Measurements from ENCODE around the gene KAZALD1.
"Not testable (repeated sequence)": the region's sequence is repeated elsewhere in the genome, so short reads cannot be mapped to it uniquely, and the experiment has no call there.

The KAZALD1 gene

GRCh38 chr10:101031128-101031795, 30.5 kb upstream of the KAZALD1 start, which contains the start of the genes PDZD7 and SFXN3:
TSS of gene PDZD7 (minus strand) at chr10:101031129. CDS start at chr10:101030219, 910 bp downstream.
TSS of gene SFXN3 (plus strand) at chr10:101031234. CDS start at chr10:101034695, 3,461 bp downstream.
- no peak for FAIRE-seq

GRCh38 chr10:101031796-101032636, 29.8 kb upstream of the KAZALD1 start:
- FAIRE-seq: no peak

GRCh38 chr10:101032637-101033224, 29.1 kb upstream of the KAZALD1 start:
- FAIRE-seq: no peak

- no peak for FAIRE-seq
These were observed 28.5 kb upstream of the KAZALD1 start for GRCh38 chr10:101033276-101033675.

- not testable (repeated sequence) for FAIRE-seq
These were observed 27.4 kb upstream of the KAZALD1 start for GRCh38 chr10:101034404-101034803.

GRCh38 chr10:101035314-101035713, 26.5 kb upstream of the KAZALD1 start:
- FAIRE-seq: no peak

- no peak for FAIRE-seq
These were observed 25.7 kb upstream of the KAZALD1 start for GRCh38 chr10:101035916-101036702.

- no peak for FAIRE-seq
These were observed 25.1 kb upstream of the KAZALD1 start for GRCh38 chr10:101036726-101037125.

- no peak for FAIRE-seq
These were observed 23.3 kb upstream of the KAZALD1 start for GRCh38 chr10:101038484-101038883.

GRCh38 chr10:101040061-101040460, 21.7 kb upstream of the KAZALD1 start:
- FAIRE-seq: no peak

GRCh38 chr10:101040851-101041250, 20.9 kb upstream of the KAZALD1 start:
- FAIRE-seq: no peak

GRCh38 chr10:101041252-101041761, 20.5 kb upstream of the KAZALD1 start:
- FAIRE-seq: no peak

GRCh38 chr10:101042118-101042517, 19.7 kb upstream of the KAZALD1 start:
- FAIRE-seq: no peak

GRCh38 chr10:101042667-101043362, 19.0 kb upstream of the KAZALD1 start:
- FAIRE-seq: peak; percentile 21

- FAIRE-seq: no peak
These were observed 18.5 kb upstream of the KAZALD1 start for GRCh38 chr10:101043363-101043707.

- no peak for FAIRE-seq
These were observed 17.7 kb upstream of the KAZALD1 start for GRCh38 chr10:101044117-101044516.

- no peak for FAIRE-seq
These were observed 15.2 kb upstream of the KAZALD1 start for GRCh38 chr10:101046332-101047238.

GRCh38 chr10:101047268-101047667, 14.5 kb upstream of the KAZALD1 start:
- no peak for FAIRE-seq

- no peak for FAIRE-seq
These were observed 13.6 kb upstream of the KAZALD1 start for GRCh38 chr10:101047961-101048892.
